ENCODE measurements around the gene NFATC1. TPM values are rescaled to one million over a fixed set of nuclear protein-coding genes. Genes with fewer than 3 reads are reported as not detected.
A peak's percentile ranks its signal among the peaks of the same experiment; 100 is the strongest.

Gene NFATC1
- total RNA-seq, 4 donors from 2014 or later: 2.1 to 41.3 (median 7.6) TPM

DNA sequence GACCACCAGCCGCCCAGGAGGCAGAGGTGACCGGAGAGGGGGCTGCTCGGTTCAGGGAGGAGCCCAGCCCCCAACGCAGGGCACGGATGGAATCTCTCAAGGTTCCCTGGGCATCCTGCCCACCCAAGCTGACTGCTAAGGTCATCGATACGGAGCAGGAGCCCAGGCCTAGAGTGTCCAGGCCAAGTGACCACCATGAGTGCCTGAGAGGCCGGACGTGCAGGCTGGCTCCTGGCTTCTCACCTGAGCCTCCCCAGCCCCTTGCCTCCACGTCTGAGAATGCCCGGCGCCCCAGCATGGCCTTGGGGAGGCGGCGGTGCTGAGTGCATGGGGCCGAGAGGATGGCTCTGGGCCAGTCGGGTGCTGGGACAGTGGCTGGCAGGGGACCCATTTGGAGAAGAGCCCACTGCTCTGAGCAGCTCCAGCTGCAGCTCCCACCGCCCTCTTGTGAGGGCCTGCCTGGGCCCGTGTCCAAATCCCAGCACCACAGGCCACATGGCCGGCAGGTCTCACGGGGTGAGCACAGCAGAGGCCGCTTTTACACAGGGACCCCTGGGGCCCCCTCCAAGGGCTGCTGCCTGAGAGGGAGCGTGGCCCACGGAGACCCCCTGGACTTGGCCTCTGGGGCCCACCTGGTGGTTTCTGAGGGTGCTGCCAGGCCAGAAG is 181.1 kb downstream of the NFATC1 start:
- Histone ChIP-seq H3K27ac (peak overlapping the region in 3 of 4 donors; percentile 19 to 55 (median 30)), H3K9me3 (peaks cover 0 to 10% (median 2%) of the 10 kb centered on the region in 4 donors), H3K4me1 (peaks cover 0 to 24% (median 4%) of the 10 kb centered on the region in 4 donors), H3K36me3 (no peaks in the 10 kb centered on the region), H3K4me3 (no peak overlapping the region), H3K27me3 (no peaks in the 10 kb centered on the region)
- TF ChIP-seq, protein P1, sequence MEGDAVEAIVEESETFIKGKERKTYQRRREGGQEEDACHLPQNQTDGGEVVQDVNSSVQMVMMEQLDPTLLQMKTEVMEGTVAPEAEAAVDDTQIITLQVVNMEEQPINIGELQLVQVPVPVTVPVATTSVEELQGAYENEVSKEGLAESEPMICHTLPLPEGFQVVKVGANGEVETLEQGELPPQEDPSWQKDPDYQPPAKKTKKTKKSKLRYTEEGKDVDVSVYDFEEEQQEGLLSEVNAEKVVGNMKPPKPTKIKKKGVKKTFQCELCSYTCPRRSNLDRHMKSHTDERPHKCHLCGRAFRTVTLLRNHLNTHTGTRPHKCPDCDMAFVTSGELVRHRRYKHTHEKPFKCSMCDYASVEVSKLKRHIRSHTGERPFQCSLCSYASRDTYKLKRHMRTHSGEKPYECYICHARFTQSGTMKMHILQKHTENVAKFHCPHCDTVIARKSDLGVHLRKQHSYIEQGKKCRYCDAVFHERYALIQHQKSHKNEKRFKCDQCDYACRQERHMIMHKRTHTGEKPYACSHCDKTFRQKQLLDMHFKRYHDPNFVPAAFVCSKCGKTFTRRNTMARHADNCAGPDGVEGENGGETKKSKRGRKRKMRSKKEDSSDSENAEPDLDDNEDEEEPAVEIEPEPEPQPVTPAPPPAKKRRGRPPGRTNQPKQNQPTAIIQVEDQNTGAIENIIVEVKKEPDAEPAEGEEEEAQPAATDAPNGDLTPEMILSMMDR (IDR thresholded peaks at IDR 0.05): no peak
- no peak for TF ChIP-seq POLR2A (IDR thresholded peaks at IDR 0.05)
- peak in 2 of 3 donors; percentile 44 to 52 for DNase-seq

DNA sequence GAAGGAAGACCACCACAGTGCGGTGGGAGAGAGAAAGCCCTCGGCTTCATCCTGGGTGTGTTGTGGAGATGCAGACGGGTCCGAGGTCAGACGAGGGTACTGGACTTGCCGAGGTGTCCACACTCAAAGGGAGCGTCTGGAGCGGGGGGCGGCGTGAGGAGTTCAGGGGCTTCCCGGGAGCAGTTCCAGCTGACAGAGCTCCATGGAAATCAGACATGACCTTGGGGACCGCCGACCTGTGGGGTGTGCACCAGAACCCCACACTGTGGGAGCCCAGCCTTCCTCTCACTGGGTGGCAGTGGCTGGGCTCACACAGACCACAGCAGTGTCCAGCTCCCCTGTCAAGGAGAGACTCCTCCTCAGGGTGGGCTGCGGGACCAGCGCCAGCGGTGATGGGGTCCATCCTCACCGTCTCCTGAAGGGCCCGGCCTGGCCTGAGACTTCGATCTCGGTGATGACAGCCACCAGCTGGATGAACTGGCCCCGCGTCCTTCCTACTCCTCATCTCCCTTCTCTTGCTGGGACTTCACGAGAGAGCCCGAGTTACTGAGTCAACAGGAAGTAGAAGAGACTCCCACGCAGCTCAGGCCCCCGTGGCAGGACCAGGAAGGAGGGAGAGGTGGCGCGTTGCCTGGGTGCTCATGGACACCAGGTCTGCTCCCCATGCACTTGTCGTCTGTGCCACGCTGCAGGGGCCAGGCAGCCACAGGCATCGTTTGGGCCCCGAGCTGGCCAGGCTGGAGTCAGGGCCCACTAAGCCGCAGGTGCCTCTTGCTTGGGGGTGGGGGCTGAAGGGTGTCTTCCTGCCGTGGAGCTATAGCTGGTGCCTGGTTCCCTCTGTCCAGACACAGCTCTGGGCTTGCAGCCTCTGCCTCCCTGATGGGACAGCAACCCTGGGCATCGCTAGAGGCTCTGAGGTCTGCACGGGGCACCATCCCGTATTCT is 182.0 kb downstream of the NFATC1 start:
- no peak overlapping the region for H3K4me3 ChIP-seq
- H3K4me1 ChIP-seq: peaks cover 0 to 24% (median 4%) of the 10 kb centered on the region in 4 donors
- H3K27ac ChIP-seq: no peak overlapping the region
- DNase-seq: peak; percentile 28 to 55 (median 39)
- no peaks in the 10 kb centered on the region for H3K36me3 ChIP-seq
- TF ChIP-seq, protein P1 (IDR thresholded peaks at IDR 0.05): no peak
- no peak for TF ChIP-seq POLR2A (IDR thresholded peaks at IDR 0.05)
- H3K27me3 ChIP-seq: no peaks in the 10 kb centered on the region
- H3K9me3 ChIP-seq: peaks cover 0 to 5% (median 2%) of the 10 kb centered on the region in 4 donors

DNA sequence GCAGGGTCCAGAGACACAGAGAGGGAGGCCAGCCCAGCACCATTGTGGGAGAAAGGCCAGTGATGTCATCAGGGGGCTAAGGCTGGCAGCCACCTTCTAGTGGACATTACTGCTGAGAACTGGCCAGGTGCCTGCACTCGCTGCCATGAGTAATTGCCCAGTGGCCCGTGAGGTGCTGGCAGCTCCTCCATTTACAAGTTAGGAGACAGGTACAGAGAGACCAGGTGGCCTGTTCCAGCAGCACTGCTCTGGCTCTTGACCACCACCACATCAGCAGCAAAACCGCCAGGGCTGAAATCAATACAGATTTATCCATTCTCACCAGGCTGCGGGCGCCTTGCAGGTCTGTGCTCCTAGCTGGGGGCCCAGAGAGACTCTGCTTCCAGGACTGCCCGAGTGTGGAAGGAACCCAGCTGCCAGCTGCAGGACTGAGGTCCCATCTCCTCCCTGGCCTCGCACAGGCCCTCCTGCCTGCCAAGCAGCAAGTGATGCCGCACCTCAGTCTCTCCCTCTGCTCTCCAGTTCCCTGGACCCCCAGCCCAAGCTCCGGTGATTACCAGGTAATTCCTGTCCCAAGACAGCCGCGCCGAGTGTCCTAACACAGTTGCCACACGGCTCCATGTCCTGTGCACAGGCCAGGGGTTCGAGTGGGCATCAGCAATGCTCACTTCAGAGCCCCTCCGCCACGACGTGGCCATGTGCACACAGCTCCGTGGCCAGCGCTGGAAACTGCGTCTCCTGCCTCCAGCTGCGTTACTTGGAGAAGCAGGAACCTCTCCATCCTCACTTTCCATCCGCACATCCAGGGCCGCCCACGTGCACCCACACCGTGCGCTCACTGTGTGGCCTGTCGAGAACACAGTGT is 182.9 kb downstream of the NFATC1 start:
- DNase-seq: peak in 2 of 3 donors; percentile 34 to 44
- H3K4me3 ChIP-seq: no peak overlapping the region
- no peak for TF ChIP-seq POLR2A (IDR thresholded peaks at IDR 0.05)
- TF ChIP-seq, protein P1 (IDR thresholded peaks at IDR 0.05): no peak

More for the DNA sequence above, 182.9 kb downstream of the NFATC1 start:
- no peak overlapping the region for H3K27ac ChIP-seq
- H3K9me3 ChIP-seq: peaks cover 0 to 3% (median 0%) of the 10 kb centered on the region in 4 donors
- peaks cover 0 to 24% (median 4%) of the 10 kb centered on the region in 4 donors for H3K4me1 ChIP-seq
- no peaks in the 10 kb centered on the region for H3K36me3 ChIP-seq
- H3K27me3 ChIP-seq: no peaks in the 10 kb centered on the region

Small RNAs within 50 kb of the gene (small RNA-seq; reads per million reads assigned to genes)
- 0 reads per million in 2 donors for gene AC018445.2
